Motor neuron (in vitro differentiated cells): ENCODE measurements around the gene CITED4. TPM values are rescaled to one million over a fixed set of nuclear protein-coding genes. Genes with fewer than 3 reads are reported as not detected.

Experiments used
- ATAC-seq, 8 experiments: fragments of 200-7000 bp; cut with Tn5 transposase; replicated peaks in 6 of 8; 2 replicates each; pipeline ENCODE4 v1.8.0; 2021; ENCODE audit warnings: mild to moderate bottlenecking in 8 of 8, moderate library complexity in 8 of 8
- H3K27ac ChIP-seq, 2 donors: fragments of 250-450 bp; sonication (Bioruptor Pico); 2 replicates each; pipeline ENCODE4 v1.9.0; 2021; ENCODE audit warnings: antibody characterized with exemption in 2 of 2, mild to moderate bottlenecking in 2 of 2, moderate library complexity in 1 of 2
- H3K4me1 ChIP-seq, 2 donors: fragments of 250-450 bp; sonication (Bioruptor Pico); replicated peaks in 1 of 2; 2 replicates each; pipeline ENCODE4 v1.6.1; 2021; ENCODE audit warnings: antibody characterized with exemption in 2 of 2, mild to moderate bottlenecking in 2 of 2, moderate library complexity in 1 of 2
- H3K4me3 ChIP-seq, 5 donors: fragments of 250-450 bp; sonication (Bioruptor Pico); 2 replicates each; pipeline ENCODE4 v1.9.0; 2021; ENCODE audit warnings: antibody characterized with exemption in 5 of 5, mild to moderate bottlenecking in 5 of 5, moderate library complexity in 4 of 5
- WGBS, 10 experiments: fragments of 450-650 bp; shearing (Covaris generic); methylation state at CpG; one replicate each; pipeline ENCODE4 v1.0.0; 2022; 5-methylcytosine and 5-hydroxymethylcytosine counted together
- in situ Hi-C, 9 experiments: fragments of 400-800 bp; cut with MboI; loops; one replicate each; pipeline ENCODE4 v1.15.0; 2021; ENCODE audit warnings: low sequenced_read_pairs in 9 of 9, low pct_unique_long_range_greater_than_20kb in 2 of 9; ENCODE audit not compliant: unreplicated experiment in 9 of 9
- total RNA-seq, 8 experiments: library from RNA; unstranded; fragments of 300-600 nt; gene quantifications; 2 replicates each; pipeline versions ENCODE4 v1.2.3 to v1.2.4, GENCODE V29; 2022

The CITED4 gene
- total RNA-seq, 8 experiments from 2014 or later, result 0.20 to 6.1 (median 2.8) TPM

GRCh38 chr1:40856656-40857302 is 5.4 kb downstream of the CITED4 start:
- no peak overlapping the region for H3K27ac ChIP-seq
- ATAC-seq, result no peak
- no peak overlapping the region for H3K4me3 ChIP-seq
- 59 to 98% (median 89%) methylated on average over 2 to 9 of the region's 9 CpGs for WGBS, 10 experiments
- peaks cover 3 to 4% of the 10 kb centered on the region in 2 donors for H3K4me1 ChIP-seq
- in situ Hi-C loops, result loop anchor here in 3 of 9 experiments (10.0 to 25.0 kb wide), 3 partner anchors 62 to 244 kb away; no protein-coding TSS in a partner anchor

GRCh38 chr1:40856116-40856515 is 6.0 kb downstream of the CITED4 start:
- Histone ChIP-seq H3K4me3 (no peak overlapping the region), H3K27ac (no peak overlapping the region), H3K4me1 (peaks cover 3 to 4% of the 10 kb centered on the region in 2 donors)
- no peak for ATAC-seq
- in situ Hi-C loops, result loop anchor here in 3 of 9 experiments (10.0 to 25.0 kb wide), 3 partner anchors 61 to 244 kb away; no protein-coding TSS in a partner anchor
- WGBS, 10 experiments, result 57 to 73% methylated on average over 2 to 3 of the region's 3 CpGs; no CpG with 5 or more reads in 8 of the 10 experiments

- WGBS, 10 experiments, result 0 to 100% (median 79%) methylated on average over 1 to 6 of the region's 6 CpGs; no CpG with 5 or more reads in 3 of the 10 experiments
- no peak overlapping the region for H3K27ac ChIP-seq
- no peak overlapping the region for H3K4me3 ChIP-seq
- H3K4me1 ChIP-seq, result no peaks in the 10 kb centered on the region
- in situ Hi-C loops, result loop anchor here in 3 of 9 experiments (10.0 to 25.0 kb wide), 3 partner anchors 61 to 243 kb away; no protein-coding TSS in a partner anchor
- no peak for ATAC-seq
Observed at GRCh38 chr1:40855513-40855912, 6.7 kb downstream of the CITED4 start.

- in situ Hi-C loops, result loop anchor here in 3 of 9 experiments (10.0 to 25.0 kb wide), 3 partner anchors 59 to 242 kb away; no protein-coding TSS in a partner anchor
- WGBS, 10 experiments, result 0 to 71% (median 34%) methylated on average over 1 to 5 of the region's 5 CpGs; no CpG with 5 or more reads in 6 of the 10 experiments
- no peak for ATAC-seq
- no peak overlapping the region for H3K27ac ChIP-seq
- no peaks in the 10 kb centered on the region for H3K4me1 ChIP-seq
- H3K4me3 ChIP-seq, result no peak overlapping the region
Observed at GRCh38 chr1:40853885-40854170, 8.3 kb downstream of the CITED4 start.

GRCh38 chr1:40853113-40853884 is 8.9 kb downstream of the CITED4 start:
- Histone ChIP-seq H3K4me3 (no peak overlapping the region), H3K27ac (no peak overlapping the region), H3K4me1 (no peaks in the 10 kb centered on the region)
- in situ Hi-C loops, result loop anchor here in 3 of 9 experiments (10.0 to 25.0 kb wide), 3 partner anchors 58 to 241 kb away; no protein-coding TSS in a partner anchor
- WGBS, 10 experiments, result 56 to 91% (median 76%) methylated on average over 2 to 11 of the region's 13 CpGs
- peak in 2 of 8 experiments; percentile 9 to 33 for ATAC-seq

- in situ Hi-C loops, result loop anchor here in 3 of 9 experiments (10.0 to 25.0 kb wide), 3 partner anchors 57 to 239 kb away; no protein-coding TSS in a partner anchor
- WGBS, 10 experiments, result 0 to 100% (median 77%) methylated on average over 1 to 5 of the region's 6 CpGs; no CpG with 5 or more reads in 2 of the 10 experiments
- Histone ChIP-seq H3K4me3 (no peak overlapping the region), H3K4me1 (peaks cover 9 to 12% of the 10 kb centered on the region in 2 donors), H3K27ac (no peak overlapping the region)
- no peak for ATAC-seq
Observed at GRCh38 chr1:40851643-40852042, 10.5 kb downstream of the CITED4 start.

GRCh38 chr1:40849801-40850592 is 12.2 kb downstream of the CITED4 start:
- Histone ChIP-seq H3K4me1 (peaks cover 11 to 18% of the 10 kb centered on the region in 2 donors), H3K27ac (no peak overlapping the region), H3K4me3 (no peak overlapping the region)
- in situ Hi-C loops, result loop anchor here in 5 of 9 experiments (5.0 to 25.0 kb wide), 6 partner anchors 55 to 238 kb away; no protein-coding TSS in a partner anchor
- 0 to 29% (median 4%) methylated on average over 1 to 11 of the region's 12 CpGs; no CpG with 5 or more reads in 1 of the 10 experiments for WGBS, 10 experiments
- peak; percentile 59 to 86 (median 74) for ATAC-seq

- H3K4me3 ChIP-seq, result no peak overlapping the region
- in situ Hi-C loops, result loop anchor here in 4 of 9 experiments (5.0 to 10.0 kb wide), 3 partner anchors 104 to 234 kb away; no protein-coding TSS in a partner anchor
- 0 to 75% (median 48%) methylated on average over 1 to 6 of the region's 6 CpGs for WGBS, 10 experiments
- peak; percentile 35 to 80 (median 54) for ATAC-seq
- peaks cover 16 to 21% of the 10 kb centered on the region in 2 donors for H3K4me1 ChIP-seq
- no peak overlapping the region for H3K27ac ChIP-seq
Observed at GRCh38 chr1:40848530-40849189, 13.5 kb downstream of the CITED4 start.

GRCh38 chr1:40847023-40847745 is 15.0 kb downstream of the CITED4 start:
- no peak overlapping the region for H3K4me3 ChIP-seq
- WGBS, 10 experiments, result 20 to 80% (median 53%) methylated on average over 1 to 6 of the region's 6 CpGs; no CpG with 5 or more reads in 1 of the 10 experiments
- in situ Hi-C loops, result loop anchor here in 4 of 9 experiments (5.0 to 10.0 kb wide), 3 partner anchors 105 to 232 kb away; no protein-coding TSS in a partner anchor
- H3K27ac ChIP-seq, result no peak overlapping the region
- peaks cover 17 to 22% of the 10 kb centered on the region in 2 donors for H3K4me1 ChIP-seq
- peak; percentile 21 to 85 (median 66) for ATAC-seq

- no peak overlapping the region for H3K27ac ChIP-seq
- in situ Hi-C loops, result loop anchor here in 4 of 9 experiments (5.0 to 10.0 kb wide), 3 partner anchors 106 to 231 kb away; no protein-coding TSS in a partner anchor
- WGBS, 10 experiments, result 83 to 100% (median 100%) methylated on average over 1 of the region's 1 CpG; no CpG with 5 or more reads in 4 of the 10 experiments
Observed at GRCh38 chr1:40845895-40846294, 16.3 kb downstream of the CITED4 start.

More at GRCh38 chr1:40845895-40846294, 16.3 kb downstream of the CITED4 start:
- Histone ChIP-seq H3K4me1 (peaks cover 17 to 22% of the 10 kb centered on the region in 2 donors), H3K4me3 (no peak overlapping the region)
- ATAC-seq, result no peak
